Epithelial cell of esophagus (primary cell): Measurements from ENCODE around the gene LTBP2.

ENCODE experiments used
- DNase-seq: peaks from one replicate; pipeline ENCODE4 v3.0.0; 2010; ENCODE audit warnings: low read depth
- H3K4me3 ChIP-seq: 2 replicates; pipeline ENCODE4 v1.5.1; 2011; ENCODE audit warnings: mild to moderate bottlenecking, low read length, control low read depth
- TF ChIP-seq, protein P1 (sequence below): IDR thresholded peaks from 2 replicates; pipeline ENCODE4 v1.5.1; 2011; ENCODE audit warnings: low read depth, mild to moderate bottlenecking, low read length, control low read depth, inconsistent platforms; ENCODE audit not compliant: insufficient read depth; ENCODE audit errors: missing control alignments

The LTBP2 gene

DNA sequence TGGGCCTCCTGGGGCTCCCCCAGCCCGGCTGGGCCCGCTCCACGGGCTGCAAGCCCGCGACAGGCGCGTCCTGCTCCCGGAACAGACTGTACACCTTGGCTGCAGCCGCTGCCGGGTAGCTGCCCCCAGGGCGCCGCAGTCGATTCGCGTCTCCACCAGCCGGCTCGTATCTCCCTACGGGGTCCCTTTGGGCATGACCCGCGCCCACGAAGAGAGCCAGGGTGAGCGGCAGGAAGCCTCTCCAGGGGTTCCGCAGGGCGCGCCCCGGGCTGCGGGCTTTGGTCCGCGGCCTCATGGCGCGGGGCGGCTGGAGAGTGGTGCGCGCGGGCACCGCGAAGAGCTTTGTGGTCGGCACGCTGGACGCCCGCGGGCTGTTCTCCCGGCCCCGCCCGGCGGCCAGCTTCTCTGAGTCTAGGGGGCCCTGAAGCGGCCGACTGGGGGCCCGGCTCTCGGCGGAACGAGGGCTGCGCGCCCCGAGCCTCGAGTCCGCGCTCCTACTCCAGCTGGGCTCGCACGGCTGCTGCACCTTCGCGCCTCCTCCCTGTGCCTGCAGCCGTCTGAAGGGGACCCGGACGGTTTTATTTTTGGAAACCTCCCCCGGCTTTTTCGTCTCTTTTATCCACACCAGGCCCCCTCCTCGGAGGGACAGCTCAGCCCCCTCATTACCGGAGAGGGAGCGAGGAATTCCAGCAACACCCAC lies at the start of gene LTBP2:
Gene LTBP2 (minus strand): TSS at position 588 of the 700 bp plus-strand sequence. CDS start 293 bp downstream, at position 295.
- TF ChIP-seq, protein P1, sequence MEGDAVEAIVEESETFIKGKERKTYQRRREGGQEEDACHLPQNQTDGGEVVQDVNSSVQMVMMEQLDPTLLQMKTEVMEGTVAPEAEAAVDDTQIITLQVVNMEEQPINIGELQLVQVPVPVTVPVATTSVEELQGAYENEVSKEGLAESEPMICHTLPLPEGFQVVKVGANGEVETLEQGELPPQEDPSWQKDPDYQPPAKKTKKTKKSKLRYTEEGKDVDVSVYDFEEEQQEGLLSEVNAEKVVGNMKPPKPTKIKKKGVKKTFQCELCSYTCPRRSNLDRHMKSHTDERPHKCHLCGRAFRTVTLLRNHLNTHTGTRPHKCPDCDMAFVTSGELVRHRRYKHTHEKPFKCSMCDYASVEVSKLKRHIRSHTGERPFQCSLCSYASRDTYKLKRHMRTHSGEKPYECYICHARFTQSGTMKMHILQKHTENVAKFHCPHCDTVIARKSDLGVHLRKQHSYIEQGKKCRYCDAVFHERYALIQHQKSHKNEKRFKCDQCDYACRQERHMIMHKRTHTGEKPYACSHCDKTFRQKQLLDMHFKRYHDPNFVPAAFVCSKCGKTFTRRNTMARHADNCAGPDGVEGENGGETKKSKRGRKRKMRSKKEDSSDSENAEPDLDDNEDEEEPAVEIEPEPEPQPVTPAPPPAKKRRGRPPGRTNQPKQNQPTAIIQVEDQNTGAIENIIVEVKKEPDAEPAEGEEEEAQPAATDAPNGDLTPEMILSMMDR: no peak
- peak; percentile 27 for DNase-seq
- peak within 1 kb of the TSS; percentile 56 for H3K4me3 ChIP-seq

DNA sequence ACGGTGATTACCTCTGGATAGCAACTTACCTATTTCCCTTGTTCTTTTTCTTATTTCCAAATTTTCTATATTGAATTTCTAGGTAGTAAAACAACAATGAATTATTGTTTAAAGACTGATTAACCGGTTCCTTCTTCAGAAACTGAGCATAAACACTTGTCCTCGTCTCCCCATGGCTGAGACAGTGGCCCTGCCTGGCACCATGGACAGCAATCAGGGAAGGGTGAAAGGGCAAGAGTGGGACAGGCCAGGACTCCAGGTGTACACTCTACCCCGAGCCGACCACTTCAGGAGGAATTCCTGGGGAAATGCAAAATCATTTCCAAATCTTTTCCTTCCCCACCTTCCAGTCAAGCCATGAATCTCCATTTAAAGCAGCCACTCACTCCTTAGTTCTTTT lies 48.8 kb upstream of the LTBP2 start:
- H3K4me3 ChIP-seq: no peak overlapping the region
- TF ChIP-seq, protein P1: no peak
- no peak for DNase-seq

DNA sequence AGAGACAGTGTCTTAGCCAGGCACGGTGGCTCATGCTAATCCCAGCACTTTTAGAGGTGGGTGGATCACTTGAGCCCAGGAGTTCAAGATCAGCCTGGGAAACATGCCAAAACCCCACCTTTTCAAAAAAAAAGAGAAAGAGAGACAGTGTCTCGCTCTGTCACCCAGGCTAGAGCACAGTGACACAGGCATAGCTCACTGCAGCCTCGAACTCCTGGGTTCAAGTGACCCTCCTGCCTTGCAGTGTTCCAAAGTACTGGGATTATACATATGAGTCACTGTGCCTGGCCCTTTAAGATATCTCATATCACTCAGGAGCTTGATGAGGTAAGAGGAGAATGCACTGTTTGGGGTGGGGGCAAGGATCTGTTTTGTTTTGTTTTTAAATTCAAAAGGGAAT lies 48.1 kb upstream of the LTBP2 start:
- TF ChIP-seq, protein P1: no peak
- no peak overlapping the region for H3K4me3 ChIP-seq
- peak; percentile 48 for DNase-seq

DNA sequence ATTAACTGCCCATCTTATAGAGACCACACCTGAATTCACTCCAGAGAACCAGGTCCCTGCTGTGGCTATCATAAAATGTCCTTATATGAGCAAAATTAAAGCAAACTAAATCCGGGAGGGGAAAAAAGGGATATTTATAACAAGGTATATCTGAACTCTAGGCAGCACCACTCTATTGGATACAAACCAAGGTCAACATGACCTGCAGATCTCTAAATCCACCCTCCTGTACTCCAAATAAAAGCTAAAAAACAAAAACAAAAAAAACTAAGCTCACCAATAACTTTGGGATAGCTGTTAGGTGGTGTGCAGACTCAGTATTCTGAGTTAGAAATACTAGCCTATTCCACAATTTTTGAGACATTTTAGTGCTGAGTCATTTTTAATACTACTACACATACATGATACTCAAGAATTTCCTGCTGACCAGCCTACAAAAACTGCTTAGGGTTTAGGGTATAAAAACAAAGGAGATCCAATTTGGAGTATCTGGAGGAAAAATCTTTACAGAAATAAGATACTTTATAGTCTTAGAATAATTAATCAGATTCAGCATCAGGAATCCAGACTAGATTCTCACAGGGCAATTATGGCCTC lies 46.6 kb upstream of the LTBP2 start:
- no peak for DNase-seq
- TF ChIP-seq, protein P1: no peak
- no peak overlapping the region for H3K4me3 ChIP-seq

DNA sequence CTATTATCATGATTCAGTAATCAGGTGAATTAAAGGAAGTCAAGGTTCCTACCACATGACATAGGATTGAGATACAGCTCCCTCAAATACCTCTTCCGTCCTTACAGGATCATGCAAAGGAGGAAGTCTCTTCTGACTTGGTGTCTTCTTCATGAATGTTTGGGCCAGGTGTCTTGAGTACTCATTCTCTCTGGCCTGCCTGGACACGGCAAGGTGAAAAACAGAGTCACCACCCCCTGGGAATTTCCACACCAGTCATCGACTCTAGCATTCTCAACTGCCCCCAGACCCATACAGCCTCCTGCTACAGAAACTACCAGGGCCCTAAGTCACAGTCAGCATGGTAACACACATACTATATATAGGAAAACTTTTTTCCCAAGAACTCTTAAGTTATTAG lies 44.9 kb upstream of the LTBP2 start:
- peak; percentile 70 for DNase-seq
- TF ChIP-seq, protein P1: no peak
- H3K4me3 ChIP-seq: no peak overlapping the region

DNA sequence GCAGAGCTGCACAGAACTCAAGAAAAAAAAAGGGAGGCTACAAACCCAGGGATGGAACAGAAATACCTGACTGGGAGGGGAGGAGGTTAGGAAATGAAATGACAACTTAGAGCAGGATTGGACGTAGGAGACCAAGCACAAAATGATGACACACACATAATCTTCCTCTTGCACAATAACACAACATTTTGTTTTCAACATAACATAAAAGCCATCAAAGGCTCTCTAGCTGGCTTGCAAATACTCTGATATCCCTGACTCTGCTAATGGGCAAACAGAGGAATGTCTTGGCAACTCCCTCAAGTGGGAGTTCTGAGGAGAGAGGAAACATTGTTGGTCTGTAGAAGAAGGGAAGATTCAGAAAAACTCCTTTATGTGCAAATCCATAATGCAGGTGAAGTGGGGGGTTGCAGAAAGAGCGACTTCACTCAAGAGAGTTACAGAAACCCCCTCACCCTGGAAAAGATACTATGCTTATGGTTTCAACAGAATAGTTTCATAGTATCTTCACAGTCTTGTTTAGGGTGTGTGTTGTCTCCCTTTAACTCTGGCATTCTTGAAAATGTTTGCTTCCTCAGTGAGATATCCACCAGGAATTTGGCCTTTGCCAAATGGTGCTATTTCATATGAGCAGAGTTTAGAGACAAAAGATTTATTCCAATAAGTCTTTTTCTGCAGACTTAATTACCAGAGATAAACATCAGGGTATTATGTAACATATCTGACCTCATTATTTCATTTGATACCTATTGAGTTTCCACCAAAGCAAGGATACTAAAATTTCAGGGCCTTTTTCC lies 43.8 kb upstream of the LTBP2 start:
- H3K4me3 ChIP-seq: no peak overlapping the region
- TF ChIP-seq, protein P1: no peak
- DNase-seq: peak; percentile 85
